Suprapubic skin (tissue), 3 donors: ENCODE results near the gene GASK1A.

Experiments used
- CTCF ChIP-seq, 2 donors: fragments of 200-600 bp in 1 of 2; fragments of 450-650 bp in 1 of 2; sonication (generic) in 1 of 2; IDR thresholded peaks; one replicate each; pipeline ENCODE4 v1.5.1; 2016 to 2019; ENCODE audit warnings: antibody characterized with exemption in 2 of 2, mild to moderate bottlenecking in 1 of 2, moderate library complexity in 1 of 2
- POLR2AphosphoS5 ChIP-seq, 3 donors: sonication (generic); formaldehyde crosslinking; IDR thresholded peaks; one replicate each; pipeline ENCODE4 v1.6.1; 2017; ENCODE audit warnings: antibody characterized with exemption in 3 of 3

DNA sequence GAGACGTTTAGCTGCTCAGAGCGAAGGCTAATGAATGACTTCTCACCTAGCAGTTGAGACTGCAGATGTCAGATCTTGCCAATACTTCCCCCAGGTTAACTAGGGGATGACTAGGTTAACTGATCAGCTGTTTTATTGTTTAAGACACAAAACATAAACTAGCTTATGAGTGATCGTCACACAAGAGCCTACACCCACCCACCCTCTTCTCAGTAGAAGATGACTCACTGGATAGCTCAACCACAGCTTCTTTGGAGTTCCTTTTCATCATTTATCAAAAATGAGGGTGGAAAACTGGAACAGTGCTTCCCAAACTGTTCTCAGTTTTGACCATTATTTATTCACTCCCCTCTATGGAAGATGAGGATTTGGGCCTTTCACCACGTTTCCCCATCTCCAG, 25.2 kb downstream of the GASK1A start:
- TF ChIP-seq CTCF (IDR thresholded peaks at IDR 0.05) (no peak), POLR2AphosphoS5 (IDR thresholded peaks at IDR 0.05) (no peak)
